Superior temporal gyrus (tissue), 1 donor: ENCODE measurements around the gene ADGRA3.

Experiments used
- DNase-seq: peaks from one replicate; pipeline ENCODE4 v3.0.0-alpha.2; 2016; ENCODE audit errors: extremely low spot score

ADGRA3 gene

GRCh38 chr4:22515888-22516541 is at the start of gene ADGRA3:
Gene ADGRA3, minus strand, starts transcription at chr4:22516066. Its CDS starts 282 bp downstream, at chr4:22515784.
- no peak for DNase-seq

- no peak for DNase-seq
These were observed 40.6 kb upstream of the ADGRA3 start for GRCh38 chr4:22556495-22556894.

GRCh38 chr4:22554670-22555069 is 38.8 kb upstream of the ADGRA3 start:
- DNase-seq: no peak

- DNase-seq: no peak
These were observed 37.7 kb upstream of the ADGRA3 start for GRCh38 chr4:22553560-22553959.

- no peak for DNase-seq
These were observed 36.9 kb upstream of the ADGRA3 start for GRCh38 chr4:22552812-22553211.

GRCh38 chr4:22551550-22551949 is 35.7 kb upstream of the ADGRA3 start:
- no peak for DNase-seq

GRCh38 chr4:22546299-22546698 is 30.4 kb upstream of the ADGRA3 start:
- DNase-seq: no peak

- DNase-seq: no peak
These were observed 23.4 kb upstream of the ADGRA3 start for GRCh38 chr4:22539251-22539650.

- no peak for DNase-seq
These were observed 22.0 kb upstream of the ADGRA3 start for GRCh38 chr4:22537864-22538263.

GRCh38 chr4:22534374-22534773 is 18.5 kb upstream of the ADGRA3 start:
- no peak for DNase-seq

- DNase-seq: no peak
These were observed 17.0 kb upstream of the ADGRA3 start for GRCh38 chr4:22532896-22533295.

- no peak for DNase-seq
These were observed 16.3 kb upstream of the ADGRA3 start for GRCh38 chr4:22532117-22532516.

GRCh38 chr4:22531311-22532019 is 15.6 kb upstream of the ADGRA3 start:
- no peak for DNase-seq

GRCh38 chr4:22524895-22525294 is 9.0 kb upstream of the ADGRA3 start:
- no peak for DNase-seq

- no peak for DNase-seq
These were observed 7.0 kb upstream of the ADGRA3 start for GRCh38 chr4:22522706-22523501.

- DNase-seq: no peak
These were observed 6.3 kb upstream of the ADGRA3 start for GRCh38 chr4:22522206-22522605.

GRCh38 chr4:22521240-22521639 is 5.4 kb upstream of the ADGRA3 start:
- DNase-seq: no peak

GRCh38 chr4:22515145-22515887 is 550 bp downstream of the ADGRA3 start:
- DNase-seq: peak; percentile 34

- DNase-seq: no peak
These were observed 1.4 kb downstream of the ADGRA3 start for GRCh38 chr4:22514481-22514880.

GRCh38 chr4:22514001-22514400 is 1.9 kb downstream of the ADGRA3 start:
- DNase-seq: no peak

- no peak for DNase-seq
These were observed 3.6 kb downstream of the ADGRA3 start for GRCh38 chr4:22512306-22512705.

- DNase-seq: no peak
These were observed 5.1 kb downstream of the ADGRA3 start for GRCh38 chr4:22510750-22511149.
